HG02943 (cell line): ENCODE results near the gene GRK2.
"Not testable (repeated sequence)": the region's sequence is repeated elsewhere in the genome, so short reads cannot be mapped to it uniquely, and the experiment has no call there.

Experiments
- ATAC-seq: cut with Tn5 transposase; IDR thresholded peaks from one replicate; pipeline ENCODE4 v1.9.1; 2021; ENCODE audit warnings: mild to moderate bottlenecking, low read depth, moderate library complexity; ENCODE audit not compliant: unreplicated experiment

The GRK2 gene

GRCh38 chr11:67253872-67254624 is 12.2 kb upstream of the GRK2 start:
- ATAC-seq: no peak

GRCh38 chr11:67254798-67255197 is 11.5 kb upstream of the GRK2 start:
- ATAC-seq: no peak

- no peak for ATAC-seq
These were observed 10.9 kb upstream of the GRK2 start for GRCh38 chr11:67255353-67255752.

- no peak for ATAC-seq
These were observed 10.4 kb upstream of the GRK2 start for GRCh38 chr11:67255864-67256263.

GRCh38 chr11:67256477-67257135 is 9.7 kb upstream of the GRK2 start:
- no peak for ATAC-seq

- ATAC-seq: no peak
These were observed 5.9 kb upstream of the GRK2 start for GRCh38 chr11:67260406-67260805.

GRCh38 chr11:67260885-67261639 is 5.2 kb upstream of the GRK2 start:
- not testable (repeated sequence) for ATAC-seq

- ATAC-seq: no peak
These were observed 4.7 kb upstream of the GRK2 start for GRCh38 chr11:67261640-67261945.

GRCh38 chr11:67261946-67262681 is 4.2 kb upstream of the GRK2 start:
- no peak for ATAC-seq

GRCh38 chr11:67262731-67263675 is 3.3 kb upstream of the GRK2 start:
- ATAC-seq: no peak

- no peak for ATAC-seq
These were observed 2.0 kb upstream of the GRK2 start for GRCh38 chr11:67264260-67264659.

GRCh38 chr11:67264877-67265632 is 1.2 kb upstream of the GRK2 start:
- no peak for ATAC-seq

GRCh38 chr11:67265633-67266448 is 432 bp upstream of the GRK2 start:
- no peak for ATAC-seq

GRCh38 chr11:67267188-67268080 is 1.2 kb downstream of the GRK2 start:
- no peak for ATAC-seq

- peak; percentile 37 for ATAC-seq
These were observed 2.0 kb downstream of the GRK2 start for GRCh38 chr11:67268081-67268961.

GRCh38 chr11:67268962-67269268 is 2.6 kb downstream of the GRK2 start:
- no peak for ATAC-seq
